Esophagus mucosa (tissue), 1 donor: Measurements from ENCODE around the gene VAMP2. TPM values are rescaled to one million over a fixed set of nuclear protein-coding genes. Genes with fewer than 3 reads are reported as not detected.
A peak's percentile ranks its signal among the peaks of the same experiment; 100 is the strongest.

Experiments
- ATAC-seq: fragments of 200-7000 bp; cut with Tn5 transposase; one replicate; pipeline ENCODE4 v1.9.1; 2020
- total RNA-seq: library from RNA; stranded (reverse); gene quantifications from one replicate; pipeline ENCODE4 v1.2.4, GENCODE V29; 2023
- donor health status: DM: yes; HTN: yes; CAD: no.

The VAMP2 gene
- total RNA-seq, 1 donor from 2014 or later = 20.9 TPM

DNA sequence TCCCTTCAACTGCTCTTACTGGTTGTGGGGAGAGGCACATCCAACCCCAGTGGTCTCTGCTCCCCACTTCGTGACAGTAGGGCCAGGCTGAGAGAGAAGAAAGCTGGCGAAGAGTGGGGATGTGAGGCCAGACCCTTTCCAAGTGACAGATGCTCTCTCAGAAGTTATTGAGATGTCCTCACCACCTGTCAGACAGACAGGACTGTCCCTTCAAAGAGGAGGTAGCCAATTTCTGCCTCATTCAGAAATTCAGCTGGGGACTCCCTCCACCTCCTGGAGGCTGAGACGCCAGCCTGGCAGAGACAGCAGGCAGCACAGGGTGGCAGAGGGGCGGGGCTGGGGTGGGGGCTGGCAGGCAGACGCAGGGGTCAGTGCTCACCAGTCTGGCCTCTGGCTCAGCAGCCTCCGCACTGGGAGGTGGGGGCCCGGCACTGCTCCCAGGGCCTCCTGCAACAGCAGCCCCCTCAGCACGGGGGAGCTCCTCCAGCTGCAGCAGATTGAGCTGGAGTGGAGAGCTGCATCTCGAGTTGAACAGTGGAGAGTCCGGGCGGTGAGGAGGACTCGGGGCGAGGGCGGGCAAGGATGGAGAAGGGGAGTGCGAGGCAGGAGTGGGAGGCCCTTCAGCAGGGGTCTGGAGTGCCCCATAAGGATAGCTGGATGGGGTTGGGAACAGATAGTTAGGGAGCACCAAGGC lies 19.7 kb downstream of the VAMP2 start:
- no peak for ATAC-seq

DNA sequence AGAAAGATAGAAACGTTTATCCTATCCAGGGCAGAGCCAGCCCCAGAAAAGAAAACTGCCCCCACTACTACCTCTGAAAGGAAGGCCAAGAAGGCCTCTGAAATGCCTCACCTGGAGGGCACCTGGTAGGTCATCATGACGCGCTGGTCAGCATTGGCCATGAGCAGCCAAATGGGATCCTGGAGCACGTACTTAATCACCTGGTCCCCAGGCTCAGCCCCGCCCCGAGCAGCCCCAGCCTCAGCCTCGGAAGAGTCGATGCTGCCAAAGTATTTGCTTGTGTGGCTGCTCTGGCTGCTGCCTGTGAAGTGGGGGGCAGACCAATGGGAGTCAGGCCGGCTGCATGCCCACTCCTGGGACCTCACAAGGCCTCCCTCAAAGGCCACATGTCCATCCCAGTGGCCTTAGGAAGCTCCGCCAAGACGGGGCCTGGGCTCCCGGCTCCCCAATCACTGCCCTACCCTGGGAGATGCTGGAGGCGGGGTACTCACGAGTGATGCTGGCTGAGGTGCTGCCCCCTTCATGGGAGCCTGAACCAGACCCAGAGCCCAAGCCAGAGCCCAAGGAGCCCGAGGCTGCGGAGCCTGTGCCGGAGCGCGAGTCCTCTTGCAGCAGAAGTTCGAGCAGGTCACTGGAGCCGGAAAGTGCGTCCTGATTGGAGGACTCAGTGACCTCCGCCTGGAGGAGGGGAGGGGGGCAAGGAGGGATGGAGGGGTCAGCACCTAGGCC lies 20.4 kb downstream of the VAMP2 start:
- no peak for ATAC-seq

DNA sequence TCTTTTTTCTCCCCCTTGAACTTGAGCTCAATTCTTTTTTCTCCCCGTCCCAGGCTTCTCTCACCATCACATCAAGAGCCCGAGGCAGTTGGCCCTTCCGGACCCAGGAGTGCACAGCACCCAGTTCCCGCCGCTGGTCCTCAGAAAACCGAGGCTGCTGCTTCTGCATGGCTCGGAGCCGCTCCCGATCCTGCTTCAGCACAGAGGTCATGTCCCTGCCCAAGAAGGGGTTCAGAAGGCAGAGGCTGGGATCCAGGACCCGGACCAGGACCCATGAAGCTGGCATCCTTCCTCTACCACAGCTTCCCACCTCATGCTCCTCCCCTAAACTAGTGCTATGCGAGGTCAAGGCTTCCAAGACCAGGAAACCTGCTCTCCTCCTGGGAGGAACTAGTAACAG lies 21.0 kb downstream of the VAMP2 start:
- no peak for ATAC-seq

DNA sequence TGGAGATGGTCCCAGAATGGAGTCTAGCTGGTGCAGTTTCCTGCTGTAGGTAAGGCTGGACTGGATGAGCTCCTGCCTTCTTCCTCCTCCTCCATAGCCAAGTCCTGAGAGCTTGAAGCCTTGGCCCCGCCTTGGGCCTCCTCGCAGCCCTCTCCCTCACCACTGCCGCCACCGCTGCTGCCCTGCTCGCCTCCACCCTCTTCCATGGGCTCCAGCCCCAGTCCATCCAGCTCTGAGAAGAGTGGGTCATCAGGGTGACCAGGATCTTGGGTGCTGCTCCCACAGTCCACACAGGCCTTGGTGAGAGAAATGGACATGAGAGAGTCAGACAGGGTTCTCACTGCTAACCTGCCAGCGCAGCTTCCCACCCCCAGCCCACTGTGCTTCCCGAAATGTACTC lies 21.7 kb downstream of the VAMP2 start:
- ATAC-seq = no peak

DNA sequence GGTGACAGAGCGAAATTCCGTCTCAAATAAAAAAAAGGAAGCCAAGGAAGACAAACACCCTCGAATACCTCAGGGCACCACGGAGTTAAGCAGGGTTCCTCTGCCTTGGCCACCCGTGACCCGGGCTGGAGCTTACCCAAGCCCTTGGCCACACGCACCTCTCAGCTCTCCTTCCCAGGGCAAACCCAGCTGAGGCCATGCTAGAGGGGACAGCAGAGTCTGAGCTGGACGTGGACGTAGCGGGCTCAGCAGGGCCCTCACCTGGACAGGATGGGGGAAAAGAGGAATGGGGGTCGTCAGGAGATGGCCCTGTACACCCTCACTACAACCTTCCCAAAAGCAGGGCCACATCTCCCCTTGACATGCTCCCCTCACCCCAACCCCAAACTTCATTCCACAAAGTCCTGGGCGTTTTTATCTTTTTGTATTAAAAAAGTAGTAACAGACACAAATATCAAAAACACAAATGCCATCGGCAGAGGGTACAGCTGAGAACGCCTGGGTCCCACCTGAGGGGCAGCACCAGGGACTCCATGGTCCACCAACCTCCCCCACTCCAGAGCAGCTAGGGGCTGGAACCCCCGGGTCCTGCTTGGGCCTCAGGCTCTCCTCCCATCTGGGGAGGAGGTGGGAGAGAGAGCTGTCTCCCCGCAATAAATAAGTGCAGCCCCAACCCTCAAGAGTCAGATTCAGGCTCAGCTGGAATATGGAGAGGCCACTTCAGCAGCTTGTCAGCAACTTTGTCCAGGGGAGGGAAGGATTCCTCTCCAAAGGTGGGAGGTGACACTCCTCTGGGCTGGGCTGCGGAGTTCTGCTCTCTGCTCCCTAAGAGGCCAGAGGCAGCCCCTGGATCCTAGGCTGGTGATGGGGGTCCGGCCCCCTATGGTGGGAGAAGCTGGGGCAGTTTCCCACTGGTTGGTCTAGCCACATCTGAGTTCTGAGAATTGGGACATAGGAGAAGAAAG lies 22.4 kb downstream of the VAMP2 start:
- ATAC-seq = no peak

DNA sequence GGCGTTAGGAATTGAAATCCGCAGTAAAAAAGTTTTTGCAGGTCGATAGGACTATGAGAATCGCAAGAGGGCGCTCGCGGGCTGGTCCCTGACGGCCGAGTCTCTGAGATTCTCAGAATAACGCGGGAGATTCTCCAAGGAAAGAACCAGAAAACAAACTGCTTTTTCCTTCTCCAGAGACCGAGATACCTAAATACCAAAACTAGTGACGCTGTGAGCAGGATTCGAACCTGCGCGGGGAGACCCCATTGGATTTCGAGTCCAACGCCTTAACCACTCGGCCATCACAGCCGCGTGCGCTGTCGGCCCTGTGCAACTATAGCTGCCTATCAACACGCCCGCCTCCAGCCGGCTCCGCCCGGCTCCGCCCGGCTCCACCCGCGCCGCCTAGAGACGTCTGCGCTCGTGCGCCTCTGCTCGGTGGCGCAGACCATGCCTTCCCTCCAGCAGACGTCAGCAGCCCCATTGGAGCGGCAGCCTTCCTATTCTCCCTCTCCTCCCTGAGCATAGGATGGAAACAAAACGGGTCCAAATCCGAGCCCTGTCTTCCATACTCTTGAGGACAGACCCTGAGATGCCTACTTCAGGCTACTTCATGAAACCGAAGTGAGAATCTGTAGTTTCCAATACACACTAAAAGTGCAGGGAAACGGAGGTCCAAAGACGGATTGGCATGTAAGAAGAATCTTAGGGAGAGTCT lies 23.9 kb downstream of the VAMP2 start:
- peak; percentile 90 for ATAC-seq

DNA sequence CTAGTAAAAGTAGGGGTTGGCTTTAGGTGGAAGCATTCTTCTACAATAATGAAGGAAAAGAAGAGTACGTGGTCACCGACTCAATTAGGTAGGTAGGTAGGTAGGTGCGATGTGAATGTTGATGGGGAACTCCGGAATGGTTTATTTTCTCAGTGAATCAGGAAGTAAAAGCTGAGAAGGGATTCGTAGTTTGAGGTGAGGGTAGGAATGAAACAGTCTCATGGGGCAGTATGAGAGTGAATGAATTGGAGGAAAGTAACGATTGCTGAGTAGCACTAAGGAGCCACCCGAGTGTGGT lies 24.4 kb downstream of the VAMP2 start:
- no peak for ATAC-seq

DNA sequence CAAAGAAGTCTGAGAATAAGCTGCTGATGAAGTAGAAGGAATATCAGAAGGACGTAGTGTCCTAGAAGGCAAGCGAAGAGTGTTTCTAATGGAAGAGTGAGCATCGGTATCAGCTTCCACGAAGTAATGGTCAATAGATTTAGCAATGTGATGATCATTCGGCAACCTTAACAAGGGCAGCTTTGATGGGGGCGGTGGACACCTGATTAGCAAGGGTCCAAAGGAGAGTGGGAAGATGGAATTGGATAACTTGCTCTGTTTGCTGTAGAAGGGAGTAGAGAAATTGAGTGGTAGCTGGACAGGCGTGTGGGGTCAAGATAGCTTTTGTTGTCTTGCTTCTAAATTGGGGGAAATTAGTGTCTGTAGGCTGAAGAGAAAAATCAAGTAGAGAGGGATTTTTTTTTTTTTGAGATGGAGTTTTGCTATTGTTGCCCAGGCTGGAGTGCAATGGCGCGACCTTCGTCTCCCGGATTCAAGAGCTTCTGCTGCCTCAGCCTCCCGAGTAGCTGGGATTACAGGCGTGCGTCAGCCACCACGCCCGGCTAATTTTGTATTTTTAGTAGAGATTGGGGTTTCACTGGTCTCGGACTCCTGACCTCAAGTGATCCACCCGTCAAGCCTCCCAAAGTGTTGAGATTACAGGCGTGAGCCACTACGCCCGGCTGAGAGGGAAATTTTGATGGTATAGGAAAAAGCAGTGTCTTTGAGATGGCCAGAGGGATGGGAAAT lies 24.9 kb downstream of the VAMP2 start:
- ATAC-seq = no peak

DNA sequence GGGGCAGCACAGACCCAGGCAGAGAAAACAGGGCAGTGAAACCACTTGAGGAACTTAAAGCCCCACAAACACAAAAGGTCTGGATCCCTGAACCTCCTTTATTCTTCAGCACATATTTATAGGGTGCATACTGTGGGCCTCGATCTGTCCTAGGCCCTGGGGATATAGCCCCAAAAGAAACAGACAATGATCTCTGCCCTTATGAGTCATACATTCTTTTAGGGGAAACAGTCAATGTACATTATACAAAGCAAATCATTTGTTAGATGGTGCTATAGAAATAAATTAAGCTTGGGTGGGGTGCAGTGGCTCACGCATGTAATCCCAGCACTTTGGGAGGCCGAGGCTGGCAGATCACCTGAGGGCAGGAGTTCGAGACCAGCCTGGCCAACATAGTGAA lies 28.8 kb downstream of the VAMP2 start:
- no peak for ATAC-seq

DNA sequence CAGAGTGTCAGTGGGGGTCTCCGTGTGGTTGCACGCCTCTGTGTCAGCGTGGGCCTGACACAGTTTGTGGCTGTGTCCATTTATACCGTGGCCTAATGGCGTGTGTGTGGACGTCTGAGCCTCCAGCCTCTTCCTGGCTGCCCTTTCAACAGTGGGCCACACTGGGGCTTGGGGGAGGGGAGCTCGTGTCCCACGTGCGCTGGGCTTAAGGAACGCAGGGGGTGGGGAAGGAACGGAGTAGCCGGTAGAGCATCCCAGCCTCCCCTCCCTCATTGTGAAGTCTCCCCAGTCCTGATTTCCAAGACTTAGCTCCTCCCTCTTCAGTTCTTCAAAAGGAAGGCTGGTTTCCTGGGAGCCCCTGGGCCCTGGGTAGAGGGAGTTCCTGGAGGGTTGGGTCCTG lies 29.3 kb downstream of the VAMP2 start:
- ATAC-seq = peak; percentile 12

DNA sequence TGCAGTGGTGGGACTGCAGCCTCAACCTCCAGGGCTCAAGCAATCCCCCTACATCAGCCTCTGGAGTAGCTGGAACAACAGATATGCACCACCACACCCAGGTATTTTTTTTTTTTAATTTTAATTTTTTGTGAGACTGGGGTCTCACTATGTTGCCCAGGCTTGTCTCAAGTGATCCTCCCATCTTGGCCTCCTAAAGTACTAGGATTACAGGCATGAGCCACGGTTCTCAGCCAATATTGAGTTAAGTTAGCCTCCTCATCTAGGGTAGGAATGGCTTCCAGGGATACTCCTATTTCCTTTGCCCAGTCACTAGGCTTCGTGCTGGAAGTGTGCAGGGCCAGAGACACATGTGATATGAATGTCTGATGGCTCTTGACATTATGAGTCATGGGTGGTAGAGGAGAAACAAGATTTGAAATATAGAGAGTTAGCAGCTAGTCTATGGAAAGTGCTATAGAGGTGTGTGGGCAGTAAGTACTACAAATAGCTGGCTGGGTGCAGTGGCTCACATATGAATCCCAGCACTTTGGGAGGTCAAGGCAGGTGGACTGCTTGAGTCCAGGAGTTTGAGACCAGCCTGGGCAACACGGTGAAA lies 30.8 kb downstream of the VAMP2 start:
- ATAC-seq = peak; percentile 35

DNA sequence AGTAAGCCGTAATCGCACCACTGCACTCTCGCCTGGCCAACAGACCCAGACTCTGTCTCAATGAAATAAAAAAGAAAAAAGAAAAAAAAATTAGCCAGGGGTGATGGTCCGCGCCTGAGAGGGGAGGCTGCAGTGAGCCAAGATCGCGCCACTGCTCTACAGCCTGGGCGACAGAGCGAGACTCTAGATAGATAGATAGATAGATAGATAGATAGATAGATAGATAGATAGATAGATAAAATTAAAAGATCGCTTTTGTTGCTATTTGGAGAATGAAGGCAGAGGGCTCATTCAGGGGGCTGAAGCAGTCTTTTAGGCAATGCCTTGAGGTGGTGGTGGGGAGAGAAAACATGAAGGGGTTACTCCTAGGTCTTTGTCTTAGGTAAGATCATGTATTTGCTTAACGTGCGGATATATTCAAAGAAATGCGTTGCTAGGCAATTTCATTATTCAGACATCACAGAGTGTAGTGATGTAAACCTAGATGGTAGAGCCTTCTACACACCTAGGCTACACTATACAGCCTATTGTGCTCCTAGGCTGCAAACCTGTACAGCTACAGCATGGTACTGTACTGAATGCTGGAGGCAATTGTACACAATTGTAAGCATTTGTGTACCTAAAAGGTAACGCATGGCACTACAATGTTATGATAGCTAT lies 34.5 kb downstream of the VAMP2 start:
- no peak for ATAC-seq

DNA sequence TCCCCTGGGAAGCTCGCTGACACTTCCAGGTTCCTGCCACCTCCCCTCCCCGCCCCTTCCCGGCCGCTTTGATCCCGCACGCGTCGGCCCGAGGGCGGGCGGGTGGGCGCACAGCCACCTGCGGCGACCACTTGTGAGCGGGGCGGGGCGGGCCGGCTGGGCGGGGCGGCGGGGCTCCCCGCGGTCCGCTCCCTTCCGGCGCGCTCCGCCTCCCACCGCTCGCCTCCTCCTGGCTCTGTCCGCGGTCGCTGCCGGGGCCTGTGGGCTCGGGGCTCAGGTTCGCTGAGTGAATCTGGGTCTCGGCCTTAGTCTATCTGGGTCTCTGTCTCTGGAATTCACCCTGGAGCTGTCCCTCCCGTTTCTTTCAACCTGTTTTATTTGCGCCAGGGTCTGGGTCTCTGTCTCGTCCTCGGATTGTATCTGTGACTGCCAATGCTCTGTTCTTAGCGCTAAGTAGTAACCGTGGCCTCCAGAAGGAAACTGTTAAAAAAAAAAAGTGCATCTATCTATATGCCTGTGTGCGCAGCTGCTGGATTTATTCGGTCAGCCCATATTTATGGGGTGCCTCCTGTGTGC lies 36.2 kb downstream of the VAMP2 start:
- ATAC-seq = peak; percentile 7

DNA sequence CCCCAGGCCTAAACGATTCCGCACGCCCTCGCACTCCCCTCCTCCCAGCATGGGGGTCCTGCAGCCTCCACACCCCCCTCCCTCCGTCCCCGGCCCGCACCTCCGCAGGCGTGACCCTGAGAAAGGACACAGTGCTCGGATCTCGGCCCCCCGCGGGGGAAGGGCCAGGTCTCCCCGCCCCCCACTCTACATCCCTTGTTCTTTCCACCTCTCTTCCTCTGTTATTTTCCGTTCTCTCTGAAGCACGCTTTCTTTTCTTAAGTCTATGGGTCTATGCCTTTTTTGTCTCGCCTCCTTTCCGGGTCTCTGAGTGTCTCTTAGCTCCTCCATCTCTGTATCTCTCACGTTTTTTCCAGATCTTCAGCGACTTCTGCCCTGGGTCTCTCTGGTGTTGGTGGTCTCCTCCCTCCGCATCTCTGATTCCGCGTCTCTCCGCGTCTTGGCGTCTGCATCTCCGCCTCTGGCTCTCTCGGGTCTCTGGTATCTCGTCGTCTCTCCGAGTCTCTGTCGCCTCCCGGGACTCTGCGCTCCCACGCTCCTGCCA lies 36.7 kb downstream of the VAMP2 start:
- no peak for ATAC-seq

DNA sequence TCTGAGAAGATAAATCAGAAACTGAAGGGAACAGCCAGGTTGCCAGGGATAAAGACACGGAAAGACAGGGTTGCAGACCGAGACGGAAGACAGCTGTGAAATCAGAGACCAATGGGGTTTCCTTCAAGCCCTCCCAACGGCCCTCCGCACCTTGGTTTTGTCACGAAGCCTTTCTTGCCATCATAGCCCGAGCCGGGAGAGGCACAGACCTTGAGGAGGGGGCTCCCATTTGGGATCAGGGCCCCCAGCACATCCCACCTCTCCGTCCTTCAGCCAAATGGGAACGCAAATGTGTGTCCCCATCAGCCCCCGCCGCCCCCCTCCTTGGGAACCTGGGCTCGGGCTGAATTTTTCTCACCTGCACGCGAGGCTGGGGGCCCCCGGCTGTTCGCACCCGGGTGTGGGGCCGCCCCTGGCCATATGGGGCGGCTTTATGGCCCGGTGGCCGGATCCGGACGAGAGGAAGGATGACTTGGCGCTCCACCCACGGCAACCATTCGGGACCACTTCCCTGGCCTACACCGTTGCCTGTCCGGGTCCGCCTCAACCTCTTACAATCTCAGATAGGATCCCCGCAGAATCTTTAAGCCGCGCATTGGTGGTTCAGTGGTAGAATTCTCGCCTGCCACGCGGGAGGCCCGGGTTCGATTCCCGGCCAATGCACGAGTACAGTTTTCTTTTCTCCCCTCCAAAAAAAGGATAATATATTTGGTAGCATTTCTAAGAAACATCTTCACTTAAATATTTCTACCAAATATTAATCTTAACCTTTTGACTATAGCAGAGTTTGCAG lies 37.4 kb downstream of the VAMP2 start:
- ATAC-seq = peak; percentile 7

DNA sequence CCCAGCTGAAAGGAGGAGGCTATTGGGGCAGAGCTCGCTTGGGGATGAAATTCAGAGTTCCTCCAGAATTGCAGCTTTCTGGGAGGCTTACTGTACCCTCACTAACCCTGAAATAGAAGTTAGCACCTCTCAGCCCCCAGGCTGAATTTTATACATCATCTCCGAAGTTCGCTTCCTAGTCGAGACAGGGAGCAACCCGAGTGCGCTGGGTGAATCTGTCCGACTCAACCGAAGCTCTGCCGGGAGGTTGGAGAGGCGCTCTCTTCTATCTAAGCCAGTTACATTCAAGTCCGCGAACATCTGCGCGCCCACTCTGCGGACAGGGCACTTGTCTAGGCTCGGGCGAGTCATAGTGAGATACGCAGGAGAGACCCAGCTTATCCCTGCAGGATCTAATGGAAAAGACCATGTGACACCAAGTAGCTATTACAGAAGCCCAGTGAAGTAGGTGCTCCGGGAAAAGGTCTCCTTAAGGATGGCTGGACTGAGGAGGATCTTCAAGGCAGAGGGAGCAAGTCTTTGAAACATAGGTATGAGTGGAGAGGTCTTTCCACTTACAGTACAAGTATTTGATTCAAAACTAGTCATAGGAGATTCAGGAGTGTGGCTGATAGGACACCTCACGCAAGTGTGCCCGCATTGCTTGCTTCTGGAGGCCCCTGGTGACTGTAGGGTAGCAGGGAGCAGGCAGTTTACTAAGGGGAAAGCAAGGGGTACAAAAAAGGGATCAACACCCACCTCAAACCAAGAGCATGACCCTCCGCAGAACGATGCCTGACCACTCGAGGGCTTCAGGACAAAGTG lies 38.2 kb downstream of the VAMP2 start:
- no peak for ATAC-seq

DNA sequence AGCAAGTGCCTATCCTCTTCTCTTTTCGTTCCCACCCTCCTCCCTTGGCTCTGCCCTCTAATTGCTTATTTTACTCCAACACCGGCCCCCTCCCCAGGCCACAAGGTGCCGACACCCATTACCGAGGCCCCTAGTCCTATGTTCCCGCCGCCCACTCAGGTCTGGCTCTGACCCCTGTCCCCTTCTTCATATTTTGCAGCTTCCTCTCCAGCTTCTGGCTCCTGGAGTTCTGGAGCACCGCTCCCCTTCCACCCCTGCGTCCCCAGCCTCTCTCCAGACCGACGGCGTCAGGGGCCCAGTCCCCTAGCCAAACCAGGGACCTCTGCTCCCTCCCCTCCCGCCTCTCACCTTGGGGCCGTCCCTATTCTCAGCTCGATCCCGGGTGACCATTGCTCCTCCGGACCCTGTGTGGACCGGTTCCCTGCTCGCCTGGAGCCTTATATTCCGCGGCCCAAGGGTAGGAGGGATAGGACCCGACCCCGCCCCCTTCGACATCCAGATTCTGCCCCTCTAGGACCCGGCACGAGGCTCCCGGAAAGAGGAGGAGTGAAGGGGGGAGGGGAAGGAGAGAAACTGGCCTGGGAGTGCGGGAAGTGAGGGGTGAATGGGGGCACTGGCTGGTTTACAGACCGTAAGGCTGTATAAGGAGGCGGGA lies 38.9 kb downstream of the VAMP2 start, which contains the start of gene HES7:
Gene HES7 (minus strand): TSS at position 412 of the 655 bp plus-strand sequence. CDS start 22 bp downstream, at position 390.
- no peak for ATAC-seq
